Central memory CD4-positive, alpha-beta T cell (primary cell): ENCODE measurements around the gene FBXO38.
"Not testable (repeated sequence)": the region's sequence is repeated elsewhere in the genome, so short reads cannot be mapped to it uniquely, and the experiment has no call there.

Experiments used
- DNase-seq: peaks from one replicate; pipeline ENCODE4 v3.0.0; 2022

FBXO38 gene

GRCh38 chr5:148428848-148429247 is 45.1 kb downstream of the FBXO38 start:
- no peak for DNase-seq

GRCh38 chr5:148433826-148434225 is 50.1 kb downstream of the FBXO38 start:
- DNase-seq: no peak

DNA sequence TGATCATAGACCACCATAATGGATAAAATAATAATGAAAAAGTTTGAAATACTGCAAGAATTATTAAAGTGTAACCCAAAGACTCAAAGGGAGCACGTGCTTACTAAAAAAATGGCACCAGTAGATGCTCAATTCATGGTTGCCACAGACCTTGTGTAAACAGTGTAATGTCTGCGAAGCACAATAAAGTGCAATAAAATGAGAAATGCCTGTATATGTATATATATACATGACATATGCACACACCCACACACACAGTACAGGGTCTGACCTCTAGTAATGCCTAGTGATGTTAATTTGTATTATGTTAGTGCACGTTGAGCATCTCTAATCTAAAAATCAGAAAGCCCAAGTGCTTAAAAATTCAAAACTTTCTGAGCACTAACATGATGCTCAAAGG is 52.3 kb downstream of the FBXO38 start:
- no peak for DNase-seq

DNA sequence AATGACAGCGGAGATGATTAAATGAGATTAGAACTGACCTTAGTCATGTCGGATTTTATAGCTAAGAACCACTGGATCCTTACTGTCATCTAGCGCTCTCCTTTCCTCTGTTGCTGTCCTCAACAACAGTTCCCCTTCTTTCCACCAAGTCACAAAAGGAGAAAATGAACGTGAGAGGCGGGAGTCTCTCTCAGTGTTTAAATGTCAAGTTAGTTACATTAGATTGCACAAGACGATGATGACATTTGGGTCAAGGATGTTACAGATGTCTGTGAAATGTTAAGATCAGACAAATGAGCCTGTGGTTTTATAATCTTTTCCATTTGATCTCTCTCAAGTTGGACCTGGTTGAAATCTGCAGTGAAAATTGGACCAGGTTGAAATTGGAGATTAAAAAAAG is 53.5 kb downstream of the FBXO38 start:
- no peak for DNase-seq

- no peak for DNase-seq
Measured at GRCh38 chr5:148438933-148439332, 55.2 kb downstream of the FBXO38 start.

DNA sequence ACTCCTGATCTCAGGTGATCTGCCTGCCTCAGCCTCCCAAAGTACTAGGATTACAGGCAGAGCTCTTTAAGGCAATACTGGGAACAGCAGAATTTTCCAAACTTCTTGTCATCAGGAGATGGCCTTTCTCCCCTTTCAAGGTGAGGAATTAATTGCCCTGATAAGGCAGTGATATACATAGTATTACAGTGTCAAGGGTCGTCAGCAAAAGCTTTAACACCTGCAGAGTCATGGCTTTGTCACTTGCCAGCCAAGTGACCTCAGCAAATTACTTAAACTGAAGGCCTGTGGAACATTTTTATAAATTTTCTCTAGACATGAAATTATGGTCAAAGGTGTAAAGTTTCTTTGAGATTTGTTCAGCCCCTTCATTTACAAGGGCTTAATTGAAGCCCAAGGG is 59.5 kb downstream of the FBXO38 start:
- no peak for DNase-seq

- DNase-seq: peak; percentile 18
Measured at GRCh38 chr5:148443998-148444397, 60.2 kb downstream of the FBXO38 start.

GRCh38 chr5:148445578-148445977 is 61.8 kb downstream of the FBXO38 start:
- DNase-seq: no peak

GRCh38 chr5:148446611-148447010 is 62.9 kb downstream of the FBXO38 start:
- DNase-seq: no peak

- DNase-seq: no peak
Measured at GRCh38 chr5:148452499-148453193, 68.9 kb downstream of the FBXO38 start.

GRCh38 chr5:148454576-148454975 is 70.8 kb downstream of the FBXO38 start:
- no peak for DNase-seq

DNA sequence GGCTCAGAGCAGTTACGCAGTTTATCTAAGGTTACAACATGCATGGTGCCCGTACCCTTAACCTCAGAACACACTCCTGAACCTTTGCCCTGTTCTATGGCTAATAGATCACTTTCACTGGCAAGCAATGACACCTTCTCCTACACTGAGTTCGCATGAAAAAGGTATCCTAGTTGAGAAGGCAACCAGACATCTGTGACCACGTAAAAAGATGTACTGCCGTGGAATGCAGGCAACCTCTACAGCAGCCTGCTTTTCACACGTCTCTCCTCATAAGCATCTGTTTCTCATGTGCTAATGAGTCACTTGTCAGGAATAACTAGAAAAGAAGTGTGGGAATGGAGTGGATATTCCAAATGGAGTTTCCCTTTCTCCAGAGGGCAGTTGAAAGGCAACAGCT is 71.4 kb downstream of the FBXO38 start:
- DNase-seq: no peak

DNA sequence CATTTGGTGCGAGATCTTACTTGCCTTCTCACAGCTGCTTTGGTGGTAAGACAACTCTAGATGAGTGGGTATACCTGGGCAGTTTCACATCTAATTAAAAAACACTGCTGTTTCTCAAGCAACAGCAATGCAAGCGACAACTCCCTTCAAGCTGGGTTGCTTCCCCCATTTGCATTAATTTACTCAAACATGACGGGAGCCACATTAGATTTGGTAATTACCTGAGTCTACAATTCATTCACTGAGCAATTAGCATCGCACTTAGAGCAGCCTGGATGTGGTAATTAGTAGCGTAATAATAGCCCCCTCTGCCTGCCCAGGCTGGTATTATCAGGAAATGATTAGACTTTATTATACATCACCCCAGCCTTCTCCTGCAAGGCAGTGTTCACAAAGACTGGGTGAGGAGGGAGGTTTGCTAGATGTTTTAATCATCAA is 73.4 kb downstream of the FBXO38 start:
- DNase-seq: peak; percentile 1

GRCh38 chr5:148458036-148458888 is 74.5 kb downstream of the FBXO38 start:
- no peak for DNase-seq

GRCh38 chr5:148459669-148460068 is 75.9 kb downstream of the FBXO38 start:
- no peak for DNase-seq

DNA sequence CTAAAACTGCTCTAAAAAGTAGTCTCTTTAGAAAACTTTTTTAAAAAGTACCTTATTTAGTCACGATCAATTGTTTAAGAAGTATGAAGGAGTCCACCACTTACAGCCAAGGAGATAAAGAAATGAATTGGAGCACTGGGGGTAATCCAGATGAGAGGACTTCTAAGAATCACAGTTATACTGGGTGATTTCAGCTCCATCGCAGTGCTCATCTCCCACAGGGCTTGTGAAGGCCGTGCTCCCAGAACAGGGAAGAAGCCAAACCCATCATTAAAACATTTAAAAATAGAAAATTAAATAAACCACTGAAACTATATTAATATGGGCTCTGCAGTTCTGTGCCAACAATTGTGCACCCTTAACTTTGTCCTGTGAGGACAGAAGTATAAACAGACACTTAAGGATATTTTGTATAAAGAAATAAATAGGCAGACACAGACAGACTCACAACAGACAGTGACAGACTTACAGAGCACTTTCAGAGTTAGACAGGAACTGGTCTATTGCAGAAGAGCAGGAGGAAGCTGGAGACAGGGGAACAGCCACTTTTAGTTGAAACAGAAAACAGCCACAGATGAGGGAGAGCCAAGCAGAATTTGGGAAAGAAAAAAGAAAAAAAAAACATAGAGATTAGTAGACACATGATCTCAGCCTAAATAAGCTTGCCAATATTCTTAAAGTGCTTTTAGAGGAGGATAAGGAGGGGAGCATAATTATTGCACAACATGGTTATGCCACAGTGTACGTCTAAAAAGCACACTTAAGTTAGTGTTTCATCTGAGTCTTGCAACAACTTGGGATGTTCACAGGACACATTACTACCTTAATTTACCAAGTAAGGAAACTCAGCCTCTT is 81.8 kb downstream of the FBXO38 start:
- no peak for DNase-seq

- no peak for DNase-seq
Measured at GRCh38 chr5:148466236-148466580, 82.5 kb downstream of the FBXO38 start.

DNA sequence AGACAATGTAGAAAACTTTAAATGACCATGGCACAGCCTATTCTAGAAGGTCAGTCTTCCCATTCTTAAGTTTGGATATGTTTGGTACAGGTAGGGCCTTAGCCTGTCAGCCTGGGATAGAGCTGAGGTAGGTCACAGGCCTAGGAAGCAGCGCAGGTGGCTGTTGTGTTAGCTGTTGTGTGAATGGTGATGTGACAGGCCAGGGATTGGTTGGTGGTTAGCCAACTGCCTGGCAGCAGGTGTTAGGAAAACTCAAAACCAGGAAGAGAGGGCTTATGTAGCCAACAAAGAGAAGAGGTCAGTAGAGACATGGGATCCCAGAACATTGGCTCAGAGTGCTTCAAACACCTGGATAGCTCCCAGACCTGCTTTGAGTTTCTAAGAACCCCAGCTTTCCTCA is 84.2 kb downstream of the FBXO38 start:
- no peak for DNase-seq

DNA sequence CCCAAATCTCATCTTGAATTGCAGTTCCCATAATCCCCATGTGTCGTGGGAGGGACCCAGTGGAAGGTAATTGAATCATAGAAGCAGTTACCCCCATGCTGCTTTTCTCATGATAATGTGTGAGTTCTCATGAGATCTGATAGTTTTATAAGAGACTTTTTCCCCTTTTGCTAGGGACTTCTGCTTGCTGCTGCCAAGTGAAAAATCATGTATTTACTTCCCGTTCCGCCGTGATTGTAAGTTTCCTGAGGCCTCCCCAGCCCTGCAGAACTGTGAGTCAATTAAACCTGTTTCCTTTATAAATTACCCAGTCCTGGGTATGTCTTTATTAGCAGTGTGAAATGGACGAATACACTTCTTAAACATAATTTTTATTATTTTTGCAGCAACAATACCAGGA is 85.0 kb downstream of the FBXO38 start:
- DNase-seq: not testable (repeated sequence)

GRCh38 chr5:148469501-148469935 is 85.8 kb downstream of the FBXO38 start:
- no peak for DNase-seq

DNA sequence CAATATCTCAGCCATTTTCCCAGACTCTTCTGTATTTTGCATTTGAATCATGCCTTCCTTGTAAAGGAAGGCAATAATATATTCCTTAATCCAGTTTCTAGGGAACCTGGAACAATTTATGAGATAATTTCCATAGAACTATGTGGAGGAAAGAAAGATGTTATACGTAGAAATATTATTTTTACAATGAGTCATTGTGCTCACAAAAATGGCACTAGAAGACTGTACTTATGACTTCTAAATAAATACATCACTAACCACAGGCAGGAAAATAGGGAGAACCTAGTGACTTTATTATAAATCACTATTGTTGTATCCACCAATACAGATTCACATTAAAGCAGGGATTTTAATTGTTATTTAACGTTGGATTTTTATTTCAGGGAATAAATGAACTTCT is 87.6 kb downstream of the FBXO38 start:
- no peak for DNase-seq

DNA sequence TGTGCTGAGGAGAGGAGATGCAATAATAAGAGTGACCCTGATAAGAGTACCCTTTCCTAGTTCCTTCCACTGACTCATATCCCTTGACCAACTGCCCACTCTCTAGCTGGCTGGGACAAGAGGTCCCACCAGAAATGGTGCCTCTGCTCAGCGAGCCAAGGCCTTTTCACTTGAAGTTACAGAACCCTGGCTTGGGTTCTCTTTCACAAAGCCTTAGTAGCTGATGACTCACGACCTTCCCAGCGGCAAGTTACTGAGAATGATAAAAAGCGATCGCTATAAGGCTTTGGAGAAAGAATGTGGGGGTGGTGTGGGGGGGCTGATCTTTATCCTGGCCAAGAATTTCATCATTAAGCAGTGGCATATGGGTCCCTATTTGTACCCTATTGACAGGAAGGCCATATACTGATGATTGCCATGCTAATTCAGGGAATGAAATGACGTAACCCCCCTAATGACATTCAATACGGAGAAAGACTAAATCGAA is 90.3 kb downstream of the FBXO38 start:
- no peak for DNase-seq

DNA sequence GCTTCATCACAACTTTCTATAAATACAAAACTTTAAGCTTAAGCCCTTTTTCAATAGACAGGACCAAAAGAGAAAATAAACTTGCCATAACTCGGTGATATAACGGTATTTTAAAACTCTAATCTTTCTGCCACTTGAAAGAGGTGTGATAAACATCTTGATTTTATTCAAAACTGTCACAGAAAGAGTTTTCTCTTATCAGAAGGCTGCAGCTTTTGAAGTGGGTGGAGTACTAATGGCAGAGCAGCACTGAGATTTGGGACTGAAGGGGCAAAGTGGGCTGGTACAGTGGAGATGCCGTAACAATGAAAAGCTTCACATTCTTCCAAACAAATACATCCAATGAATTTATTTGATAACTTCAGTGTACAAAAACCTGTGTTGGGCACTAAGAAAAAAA is 92.5 kb downstream of the FBXO38 start:
- DNase-seq: no peak
